ENCODE results near the gene TNRC6A. TPM values are rescaled to one million over a fixed set of nuclear protein-coding genes. Genes with fewer than 3 reads are reported as not detected.

Gene TNRC6A
- 17.5 and 18.4 TPM in 2 replicates for total RNA-seq

- Histone ChIP-seq H3K27me3 (ENCODE audit: control insufficient read depth, insufficient read depth, low read length) (no peaks in the 10 kb centered on the region), H3K4me3 (ENCODE audit: low read depth, low read length) (peak within 1 kb of the TSS; percentile 90), H3K36me3 (ENCODE audit: control insufficient read depth, insufficient read depth, low read length) (no peaks in the 10 kb centered on the region)
- DNase-seq (ENCODE audit: low read depth) = peak; percentile 48
- TF ChIP-seq CTCF (IDR thresholded peaks at IDR 0.05; ENCODE audit: insufficient read depth, low read length, poor library complexity, severe bottlenecking) = no peak
Measured at GRCh38 chr16:24729243-24729950, at the start of gene TNRC6A. TNRC6A (plus strand) TSS chr16:24729651; CDS start chr16:24729842, 191 bp downstream.

DNA sequence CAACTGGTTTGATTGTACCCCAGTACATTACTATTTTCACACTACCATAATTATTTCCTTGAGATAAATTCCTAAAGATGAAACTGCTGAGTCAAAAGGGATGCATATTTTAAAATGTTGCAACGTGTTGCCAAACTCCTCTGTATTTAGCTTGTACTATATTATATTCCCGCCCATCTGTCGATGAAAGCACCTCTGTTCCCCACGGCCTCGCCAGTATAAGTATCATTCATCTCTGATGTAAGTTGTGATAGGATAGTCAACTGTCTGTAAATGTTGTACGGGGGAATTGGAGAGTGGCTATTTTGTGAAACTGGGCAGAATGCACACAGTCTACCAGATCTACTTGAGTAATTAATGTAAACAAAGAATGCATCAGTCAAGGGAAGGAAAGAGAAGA lies 47.7 kb upstream of the TNRC6A start:
- DNase-seq (ENCODE audit: low read depth) = no peak
- no peak overlapping the region for H3K4me3 ChIP-seq (ENCODE audit: low read depth, low read length)
- TF ChIP-seq CTCF (IDR thresholded peaks at IDR 0.05; ENCODE audit: insufficient read depth, low read length, poor library complexity, severe bottlenecking) = no peak
- no peaks in the 10 kb centered on the region for H3K27me3 ChIP-seq (ENCODE audit: control insufficient read depth, insufficient read depth, low read length)
- no peaks in the 10 kb centered on the region for H3K36me3 ChIP-seq (ENCODE audit: control insufficient read depth, insufficient read depth, low read length)

DNA sequence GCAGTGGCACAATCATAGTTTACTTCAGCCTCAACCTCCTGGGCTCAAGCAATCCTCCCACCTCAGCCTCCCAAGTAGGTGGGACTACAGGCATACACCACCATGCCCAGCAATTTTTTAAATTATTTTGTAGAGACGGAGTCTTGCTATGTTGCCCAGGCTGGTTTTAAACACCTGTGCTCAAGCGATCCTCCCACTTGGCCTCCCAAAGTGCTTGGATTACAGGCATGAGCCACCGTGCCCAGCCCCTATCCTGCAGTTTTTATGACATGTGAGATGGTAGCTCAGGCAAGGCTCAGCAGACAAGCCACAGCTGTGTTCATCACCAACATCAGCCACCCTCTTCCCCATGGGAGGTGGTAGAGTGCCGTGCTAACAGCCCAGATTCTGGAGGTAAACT lies 46.2 kb upstream of the TNRC6A start:
- no peak for TF ChIP-seq CTCF (IDR thresholded peaks at IDR 0.05; ENCODE audit: insufficient read depth, low read length, poor library complexity, severe bottlenecking)
- DNase-seq (ENCODE audit: low read depth) = no peak
- H3K27me3 ChIP-seq (ENCODE audit: control insufficient read depth, insufficient read depth, low read length) = no peaks in the 10 kb centered on the region
- H3K4me3 ChIP-seq (ENCODE audit: low read depth, low read length) = no peak overlapping the region
- H3K36me3 ChIP-seq (ENCODE audit: control insufficient read depth, insufficient read depth, low read length) = no peaks in the 10 kb centered on the region

- Histone ChIP-seq H3K27me3 (ENCODE audit: control insufficient read depth, insufficient read depth, low read length) (no peaks in the 10 kb centered on the region), H3K4me3 (ENCODE audit: low read depth, low read length) (no peak overlapping the region), H3K36me3 (ENCODE audit: control insufficient read depth, insufficient read depth, low read length) (no peaks in the 10 kb centered on the region)
- no peak for TF ChIP-seq CTCF (IDR thresholded peaks at IDR 0.05; ENCODE audit: insufficient read depth, low read length, poor library complexity, severe bottlenecking)
- no peak for DNase-seq (ENCODE audit: low read depth)
Measured at GRCh38 chr16:24683847-24684493, 45.5 kb upstream of the TNRC6A start.

DNA sequence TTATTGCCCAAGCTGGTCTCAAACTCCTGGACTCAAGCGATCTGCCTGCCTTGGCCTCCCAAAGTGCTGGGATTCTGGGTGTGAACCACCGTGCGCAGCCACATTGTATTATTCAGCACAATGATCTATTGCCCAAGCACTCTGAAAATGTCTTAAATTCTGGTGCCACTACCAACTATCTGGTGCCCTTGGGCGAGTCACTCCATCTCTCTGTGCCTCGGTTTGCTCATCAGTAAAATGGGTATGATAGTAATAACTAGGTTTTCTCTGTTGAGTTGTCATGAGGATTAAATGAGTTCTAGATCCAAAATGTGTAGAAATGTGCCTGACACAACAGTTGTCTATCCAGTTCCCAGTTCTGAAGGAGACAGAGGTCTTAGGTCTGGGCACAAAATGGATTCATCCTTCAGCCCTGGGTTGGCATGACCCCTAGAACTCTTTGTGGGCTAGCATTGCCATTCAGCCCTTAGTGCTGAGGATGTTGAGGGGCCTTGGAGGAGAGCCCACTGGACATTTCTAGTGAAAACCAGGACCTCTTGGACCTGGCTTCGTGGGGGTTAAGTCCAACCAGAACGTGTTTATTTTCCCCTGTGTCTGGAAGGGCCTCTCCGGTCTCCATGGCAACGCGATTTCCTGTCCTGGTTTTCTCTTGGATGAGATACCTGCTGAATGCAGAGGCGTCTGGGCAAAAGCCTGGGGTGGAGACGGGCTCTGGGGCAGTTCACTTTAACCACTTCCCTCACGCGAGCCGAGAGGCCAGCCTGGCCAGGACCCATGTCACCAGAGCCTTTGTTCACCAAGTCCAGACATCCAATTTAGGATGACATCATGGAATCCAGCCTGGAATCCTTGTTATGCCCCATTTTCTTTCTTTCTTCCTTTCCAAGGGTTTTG lies 43.7 kb upstream of the TNRC6A start:
- peak; percentile 56 for DNase-seq (ENCODE audit: low read depth)
- Histone ChIP-seq H3K4me3 (ENCODE audit: low read depth, low read length) (no peak overlapping the region), H3K36me3 (ENCODE audit: control insufficient read depth, insufficient read depth, low read length) (no peaks in the 10 kb centered on the region), H3K27me3 (ENCODE audit: control insufficient read depth, insufficient read depth, low read length) (no peaks in the 10 kb centered on the region)
- TF ChIP-seq CTCF (IDR thresholded peaks at IDR 0.05; ENCODE audit: insufficient read depth, low read length, poor library complexity, severe bottlenecking) = no peak
